IPS-NIHi11 (cell line): Measurements from ENCODE around the gene IMPDH2.
A peak's percentile ranks its signal among the peaks of the same experiment; 100 is the strongest.

ENCODE experiments used
- DNase-seq: peaks from one replicate; pipeline ENCODE4 v3.0.0; 2012; ENCODE audit warnings: mixed read lengths, low spot score

Gene IMPDH2

DNA sequence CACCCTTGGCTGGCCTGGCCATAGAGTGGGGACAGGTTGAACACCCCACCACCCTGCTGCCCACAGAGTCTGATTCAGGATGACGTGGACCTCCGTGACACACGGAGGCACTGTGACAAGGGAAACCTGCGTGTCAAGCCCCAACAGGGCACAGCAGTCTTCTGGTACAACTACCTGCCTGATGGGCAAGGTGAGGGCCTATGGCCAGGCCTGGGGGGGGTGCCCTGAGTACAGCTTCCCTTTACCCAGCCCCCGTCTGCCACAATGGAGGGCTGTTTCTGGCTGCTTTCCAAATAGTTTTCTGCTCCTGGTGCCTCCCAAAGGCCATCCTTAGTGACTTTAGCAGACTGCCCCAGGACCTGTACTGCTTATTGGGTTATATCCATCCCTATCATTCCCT, 23.2 kb downstream of the IMPDH2 start:
- no peak for DNase-seq

DNA sequence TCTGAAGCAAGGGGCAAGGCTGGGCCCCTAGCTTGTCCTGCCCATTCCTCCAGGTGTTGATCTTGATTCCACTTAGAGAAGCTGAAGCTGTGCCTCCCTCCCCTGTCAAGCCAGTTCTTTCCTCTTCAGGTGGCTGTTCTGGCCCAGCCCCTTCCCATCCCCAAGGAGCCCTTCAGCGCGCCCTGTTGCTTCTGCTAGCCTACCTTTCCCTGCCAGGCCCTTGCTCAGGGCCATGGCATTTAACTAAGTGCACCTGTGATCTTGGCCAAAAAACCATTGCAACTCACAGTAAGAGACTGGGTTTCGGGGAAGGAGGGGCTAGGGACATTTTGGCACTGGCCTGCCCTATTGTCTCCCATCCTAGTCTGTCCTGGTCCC, 23.9 kb downstream of the IMPDH2 start:
- DNase-seq: no peak

DNA sequence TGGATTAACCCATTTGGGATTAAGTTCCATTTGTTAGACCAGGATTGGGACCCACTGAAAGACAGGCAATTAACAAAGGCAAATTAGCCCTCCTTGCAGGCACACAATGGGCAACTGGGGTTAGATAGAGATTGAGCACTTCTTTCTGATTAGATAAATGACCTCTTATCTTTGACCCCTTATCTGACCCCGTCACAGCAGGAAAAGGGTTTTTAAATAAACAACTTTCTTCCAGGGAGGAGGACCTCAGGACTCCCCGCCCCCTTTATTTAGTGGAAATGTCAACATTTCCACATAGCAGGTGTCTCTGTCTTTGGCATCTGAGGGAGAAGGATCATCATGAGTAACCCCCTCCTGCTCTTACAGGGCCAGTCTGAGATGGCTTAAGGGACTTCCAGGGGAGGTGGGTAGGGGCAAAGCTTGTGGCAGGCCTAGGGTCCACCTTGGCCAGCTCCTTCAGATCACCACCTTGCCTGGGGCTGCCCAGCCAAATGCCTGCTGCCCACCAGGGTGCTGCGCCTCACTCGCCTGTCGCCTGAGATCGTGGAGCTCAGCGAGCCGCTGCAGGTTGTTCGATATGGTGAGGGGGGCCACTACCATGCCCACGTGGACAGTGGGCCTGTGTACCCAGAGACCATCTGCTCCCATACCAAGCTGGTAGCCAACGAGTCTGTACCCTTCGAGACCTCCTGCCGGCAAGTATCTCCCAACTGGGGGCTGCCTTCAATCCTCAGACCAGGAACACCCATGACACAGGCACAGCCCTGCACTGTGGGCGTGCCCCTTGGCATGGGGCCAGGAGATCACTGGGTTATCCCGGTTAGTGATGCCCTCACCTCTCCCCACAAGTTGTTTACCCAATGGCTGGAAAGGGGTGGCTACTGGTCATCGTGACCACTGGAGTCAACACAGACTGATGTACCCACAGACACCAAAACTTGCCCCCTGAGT, 24.6 kb downstream of the IMPDH2 start:
- DNase-seq: no peak

DNA sequence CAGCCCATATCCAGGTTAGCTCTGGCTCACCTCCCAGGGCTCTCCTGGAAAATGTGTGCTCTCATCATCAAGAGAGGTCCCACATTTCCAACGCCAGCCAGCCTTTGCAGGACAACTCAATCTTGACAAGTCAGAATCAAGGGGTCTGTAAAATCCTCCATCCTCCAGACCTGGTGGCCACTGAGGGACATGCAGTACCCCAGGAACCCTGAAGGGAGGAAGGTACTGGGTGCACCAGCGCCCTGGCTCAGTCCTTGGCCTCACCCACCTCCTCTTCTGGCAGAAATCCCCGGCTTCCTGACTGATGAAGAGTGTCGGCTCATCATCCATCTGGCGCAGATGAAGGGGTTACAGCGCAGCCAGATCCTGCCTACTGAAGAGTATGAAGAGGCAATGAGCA, 28.0 kb downstream of the IMPDH2 start:
- no peak for DNase-seq

DNA sequence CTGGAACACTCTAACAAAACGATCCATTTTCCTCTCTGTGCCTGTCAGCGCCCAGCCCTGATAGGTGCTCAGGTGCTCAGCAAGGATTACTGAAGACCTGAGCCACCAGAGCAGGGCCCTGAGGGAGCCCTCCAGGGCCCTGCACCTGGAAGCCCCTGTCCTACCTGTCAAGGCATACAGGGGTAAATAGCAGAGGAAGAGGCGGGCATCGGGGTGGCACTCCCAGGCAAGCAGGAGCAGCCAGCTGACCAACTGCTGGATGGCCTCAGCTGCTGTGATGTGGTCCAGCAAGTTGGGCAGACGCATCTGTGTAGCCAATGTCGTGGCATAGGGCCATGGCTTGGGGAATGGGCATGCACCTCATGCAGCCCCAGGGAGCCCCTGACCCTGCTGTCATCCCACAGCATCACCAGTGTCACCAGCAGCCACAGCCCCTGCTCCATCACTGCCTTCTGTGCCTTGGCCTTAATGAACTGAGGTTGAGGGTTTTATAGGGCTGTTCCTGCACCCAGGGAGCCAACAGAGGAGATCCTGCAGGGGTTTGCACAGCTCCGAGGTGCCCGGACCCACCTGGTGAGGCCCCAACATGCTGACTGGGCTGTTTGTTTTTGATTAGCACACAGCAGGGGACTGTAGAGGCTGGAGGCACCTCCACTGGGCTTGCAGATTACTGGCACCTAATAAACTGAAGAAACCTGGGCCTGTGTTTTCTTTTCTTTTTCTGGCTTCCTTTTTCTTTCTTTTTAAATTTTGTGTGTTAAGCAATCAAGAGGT, 29.9 kb downstream of the IMPDH2 start:
- DNase-seq: no peak

DNA sequence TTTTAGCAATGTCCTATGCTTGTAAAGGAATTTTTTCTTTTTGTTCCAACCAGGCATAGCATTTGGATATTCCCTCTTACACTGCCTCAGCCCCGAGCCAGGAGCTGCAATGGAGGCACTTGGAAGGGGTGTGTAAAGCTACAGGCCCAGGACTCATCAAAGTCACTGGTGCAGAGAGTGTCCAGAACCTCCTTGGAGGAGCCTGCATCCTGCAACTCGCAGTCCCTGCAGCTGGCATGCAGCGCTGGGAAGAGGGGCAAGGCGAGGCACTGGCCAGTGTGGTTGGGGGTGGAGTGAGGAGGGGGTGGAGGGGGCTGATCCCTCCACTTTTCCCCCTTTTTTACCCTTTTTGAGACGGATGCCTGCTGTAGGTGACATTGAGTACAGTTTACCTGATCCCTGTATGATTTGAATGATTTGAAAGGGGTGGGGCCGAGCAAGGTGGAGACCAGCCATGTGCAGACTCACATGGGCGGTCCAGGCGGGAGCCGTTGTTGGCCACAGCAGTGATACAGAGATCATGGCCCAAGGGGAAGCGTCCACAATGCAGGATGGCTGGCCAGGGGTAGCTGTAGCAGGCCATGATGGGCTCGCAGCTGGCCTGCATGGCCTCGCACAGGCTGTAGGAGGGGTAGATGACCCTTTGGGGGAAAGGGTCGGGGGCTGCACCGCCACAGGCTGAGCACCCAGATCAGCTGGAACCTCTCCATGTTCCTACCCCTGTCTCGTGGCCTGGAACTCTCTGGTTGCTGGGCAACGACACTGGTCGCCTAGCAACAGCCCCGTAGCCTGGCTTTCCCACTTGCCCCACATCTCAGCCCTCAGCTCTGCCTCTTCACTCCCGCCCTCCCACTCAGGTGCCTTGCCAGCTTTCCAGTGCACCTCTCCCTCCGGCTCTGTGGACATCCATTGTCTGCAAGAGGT, 31.2 kb downstream of the IMPDH2 start:
- DNase-seq: peak; percentile 45

DNA sequence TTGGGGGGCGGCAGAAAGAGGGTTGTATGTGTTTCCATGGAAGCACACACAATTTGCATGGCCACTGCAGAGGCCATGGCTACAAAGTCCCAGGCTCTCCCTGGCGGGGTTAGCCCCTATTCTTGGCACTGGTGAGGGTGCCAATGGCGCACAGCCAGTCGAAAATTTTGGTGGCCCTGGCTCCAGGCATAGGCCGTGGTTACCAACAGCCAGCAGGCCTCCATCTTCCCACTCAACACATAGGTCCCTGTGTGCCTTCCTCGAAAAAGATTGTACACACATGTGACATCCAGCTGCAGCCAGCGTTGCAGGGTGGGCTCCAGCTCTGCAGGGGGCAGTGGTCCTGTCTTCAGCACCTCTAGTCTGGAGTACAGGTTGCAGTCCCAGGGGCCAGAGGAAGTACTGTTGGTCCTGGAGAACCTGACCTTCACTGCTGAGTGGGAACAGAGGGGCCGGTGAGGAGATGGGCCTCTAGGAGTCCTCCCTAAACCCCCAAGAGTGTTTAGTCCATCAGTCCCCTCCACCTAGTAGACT, 32.0 kb downstream of the IMPDH2 start:
- DNase-seq: no peak

DNA sequence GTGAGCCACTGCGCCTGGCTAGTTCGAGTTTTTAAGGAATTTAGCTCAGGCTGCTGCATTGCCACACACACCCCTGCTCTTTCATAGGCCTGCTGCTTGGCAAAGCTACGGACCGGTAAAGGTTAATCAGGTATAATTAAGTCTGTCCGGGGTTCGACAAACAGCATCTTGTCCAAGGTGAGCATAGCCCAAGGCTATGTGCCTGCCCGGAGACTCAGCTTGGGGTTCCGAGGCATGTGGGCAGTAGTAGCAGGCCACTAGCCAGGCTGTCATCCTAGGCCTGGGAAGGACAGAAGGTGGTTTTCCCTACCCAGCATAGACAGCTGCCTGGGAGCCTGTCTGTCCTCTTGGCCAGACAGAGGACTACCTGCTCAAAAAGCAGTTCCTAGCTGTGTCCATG, 32.6 kb downstream of the IMPDH2 start:
- no peak for DNase-seq

DNA sequence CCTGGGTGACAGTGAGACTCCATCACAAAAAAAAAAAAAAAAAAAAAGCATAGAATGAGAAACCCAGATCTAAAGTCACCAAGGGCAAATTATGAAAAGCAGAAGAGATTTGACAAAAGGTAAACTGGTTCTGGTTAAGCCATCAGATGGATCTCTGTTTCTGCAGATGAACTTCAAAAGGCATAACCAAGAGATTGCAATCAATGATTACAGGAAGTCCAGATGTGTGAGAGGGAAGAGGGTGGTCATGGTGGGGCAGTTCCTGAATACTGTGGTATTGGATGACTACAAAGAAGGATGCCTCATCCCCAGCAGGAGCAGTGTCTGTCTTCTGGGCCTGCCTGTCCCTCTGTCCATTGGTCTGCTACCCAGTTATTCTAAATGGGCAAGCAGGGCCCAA, 35.4 kb downstream of the IMPDH2 start:
- DNase-seq: no peak

DNA sequence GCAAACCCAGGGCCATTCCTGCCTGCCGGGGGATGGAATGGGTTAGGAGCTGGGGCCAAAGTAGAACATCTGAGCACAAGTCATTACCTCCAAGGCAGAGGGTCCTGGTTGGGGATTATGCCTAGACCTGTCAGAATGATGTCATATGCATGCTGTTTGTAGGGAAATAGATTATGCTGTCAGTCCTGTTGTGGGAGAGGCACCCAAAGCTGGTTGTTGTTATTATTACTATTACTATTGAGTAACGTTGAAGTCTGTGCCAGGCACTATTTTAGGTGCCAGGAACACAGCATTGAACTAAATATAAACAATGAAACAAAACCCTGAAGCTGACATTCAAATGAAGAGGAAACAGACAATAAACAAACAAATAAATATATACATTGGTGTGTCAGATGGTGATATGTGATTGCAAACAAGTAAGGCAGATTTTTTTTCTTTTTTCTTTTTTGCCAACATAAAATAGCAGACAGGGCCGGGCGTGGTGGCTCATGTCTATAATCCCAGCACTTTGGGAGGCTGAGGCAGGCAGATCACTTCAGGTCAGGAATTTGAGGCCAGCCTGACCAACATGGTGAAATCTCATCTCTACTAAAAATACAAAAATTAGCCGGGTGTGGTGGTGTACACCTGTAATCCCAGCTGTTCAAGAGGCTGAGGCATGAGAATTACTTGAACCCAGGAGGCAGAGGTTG, 37.2 kb downstream of the IMPDH2 start:
- no peak for DNase-seq

DNA sequence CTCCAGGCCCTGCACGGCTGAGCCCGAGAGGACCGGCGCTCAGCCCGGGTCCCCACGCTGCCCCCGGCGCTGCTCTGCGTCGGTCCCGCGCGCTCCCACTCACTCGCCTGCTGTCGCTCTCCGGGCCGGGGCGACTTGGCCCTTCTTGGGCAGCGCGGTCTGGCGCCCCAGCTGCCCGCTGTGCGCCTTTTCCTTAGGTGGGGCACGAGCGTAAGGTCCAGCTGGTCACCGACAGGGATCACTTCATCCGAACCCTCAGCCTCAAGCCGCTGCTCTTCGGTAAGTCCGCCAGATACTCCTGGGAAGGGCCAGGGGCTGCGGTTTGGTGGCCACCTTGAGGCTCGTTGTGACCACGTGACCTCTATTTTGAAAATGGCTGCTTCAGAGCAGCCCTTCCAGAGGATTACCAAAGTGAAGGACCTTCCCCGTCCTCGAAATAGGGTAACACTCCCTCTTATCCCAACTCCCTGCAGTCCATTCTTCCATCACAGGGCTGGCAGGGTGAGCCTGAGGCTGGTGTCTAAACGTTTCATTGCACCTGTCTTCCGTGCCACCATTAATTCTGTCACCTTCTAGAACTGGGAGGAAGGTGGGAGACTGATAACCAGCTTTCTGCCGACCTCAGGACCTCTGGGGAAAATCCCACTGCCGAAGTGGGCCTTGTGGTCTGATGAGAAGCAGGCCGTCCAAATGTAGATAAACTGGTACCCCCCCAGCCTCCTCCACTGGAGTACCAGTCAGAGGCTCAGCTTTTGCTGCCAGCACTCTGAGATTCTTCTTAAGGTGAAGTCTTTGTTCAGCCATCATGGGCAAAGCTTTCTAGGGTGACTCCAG, 38.3 kb downstream of the IMPDH2 start:
- DNase-seq: peak; percentile 61

DNA sequence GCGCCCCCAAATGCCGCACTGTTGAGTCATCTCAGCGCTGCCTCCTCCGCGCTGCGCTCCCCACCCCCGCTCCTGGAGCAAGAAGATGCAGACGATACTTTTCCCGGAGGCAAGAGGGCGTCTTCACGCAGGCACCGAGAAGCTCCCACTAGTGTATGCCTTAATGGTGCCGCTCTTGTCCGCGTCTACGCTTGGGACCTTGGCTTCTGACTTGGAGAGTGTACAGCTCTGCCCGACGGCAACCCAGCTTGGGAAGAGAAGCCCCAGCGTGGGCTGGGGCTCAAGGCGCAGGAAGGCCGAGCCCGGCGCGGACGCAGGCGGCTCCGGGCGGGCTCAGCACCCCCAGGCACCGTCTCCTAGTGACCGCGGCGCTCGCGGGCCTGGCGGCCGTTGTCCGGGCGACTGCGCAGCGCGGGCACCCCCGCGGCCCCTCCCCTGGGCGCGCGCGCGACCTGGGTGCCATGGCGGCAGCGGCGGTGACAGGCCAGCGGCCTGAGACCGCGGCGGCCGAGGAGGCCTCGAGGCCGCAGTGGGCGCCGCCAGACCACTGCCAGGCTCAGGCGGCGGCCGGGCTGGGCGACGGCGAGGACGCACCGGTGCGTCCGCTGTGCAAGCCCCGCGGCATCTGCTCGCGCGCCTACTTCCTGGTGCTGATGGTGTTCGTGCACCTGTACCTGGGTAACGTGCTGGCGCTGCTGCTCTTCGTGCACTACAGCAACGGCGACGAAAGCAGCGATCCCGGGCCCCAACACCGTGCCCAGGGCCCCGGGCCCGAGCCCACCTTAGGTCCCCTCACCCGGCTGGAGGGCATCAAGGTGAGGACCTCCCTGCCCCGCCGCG, 39.2 kb downstream of the IMPDH2 start, which contains the start of gene P4HTM:
Gene P4HTM (plus strand): TSS at position 446 of the 840 bp plus-strand sequence. CDS start 16 bp downstream, at position 462.
- peak; percentile 82 for DNase-seq

DNA sequence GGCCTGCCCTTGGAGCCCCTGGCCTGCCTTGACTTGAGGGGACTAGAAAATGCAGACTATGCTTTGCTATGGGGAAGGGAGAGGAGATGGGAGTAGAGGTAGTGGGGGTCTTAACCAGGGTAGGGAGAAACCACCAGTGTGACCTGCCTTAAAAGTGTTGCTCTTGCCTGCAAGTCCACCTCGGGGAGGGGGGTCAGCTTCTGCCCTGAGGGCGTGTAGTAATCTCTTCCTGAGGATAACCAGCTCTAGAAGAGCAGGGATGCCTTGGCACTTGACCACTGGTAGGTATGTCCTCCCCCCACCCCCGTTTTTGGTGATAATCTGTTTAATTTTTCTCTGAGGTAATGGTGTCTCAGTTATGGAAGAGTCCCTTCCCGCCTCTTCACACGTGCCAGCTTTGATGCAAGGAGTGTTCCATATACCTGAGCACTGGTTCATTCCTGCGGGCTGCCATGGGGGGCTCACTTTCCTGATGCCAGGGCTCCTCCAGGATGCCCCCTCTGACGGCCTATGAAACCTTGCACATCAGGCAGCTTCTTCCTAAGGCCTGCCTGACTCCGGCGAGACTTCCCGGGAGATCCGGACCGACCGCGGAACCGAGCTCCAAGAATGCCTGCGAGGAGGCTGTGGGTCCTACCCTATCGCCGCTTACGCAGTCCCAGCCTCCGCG, 39.9 kb downstream of the IMPDH2 start:
- DNase-seq: no peak

DNA sequence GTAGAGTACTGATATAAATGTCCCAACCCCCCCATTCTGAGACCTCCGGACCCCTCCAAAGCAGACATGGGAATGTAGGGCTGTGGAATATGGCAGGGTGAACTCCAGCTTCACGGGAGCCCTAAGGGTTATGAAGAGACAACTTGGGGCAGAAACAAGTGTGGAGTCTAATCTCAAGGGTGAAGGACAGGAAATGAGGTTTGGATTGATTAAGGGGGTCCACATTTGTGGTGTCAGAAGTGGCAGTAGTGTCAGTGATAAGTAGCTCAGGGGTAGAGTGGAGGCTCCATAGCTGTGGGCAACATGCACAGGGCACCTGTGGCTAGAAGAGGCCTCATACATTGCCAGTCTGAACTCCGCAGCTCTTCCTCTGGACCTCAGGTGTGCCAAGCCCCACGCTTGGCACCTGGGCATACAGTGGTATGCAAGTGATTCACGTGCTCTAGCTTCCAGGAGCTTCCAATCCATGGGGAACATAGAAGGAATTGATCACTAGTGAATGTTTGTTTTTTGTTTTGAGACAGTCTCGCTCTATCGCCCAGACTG, 43.3 kb downstream of the IMPDH2 start:
- DNase-seq: no peak

DNA sequence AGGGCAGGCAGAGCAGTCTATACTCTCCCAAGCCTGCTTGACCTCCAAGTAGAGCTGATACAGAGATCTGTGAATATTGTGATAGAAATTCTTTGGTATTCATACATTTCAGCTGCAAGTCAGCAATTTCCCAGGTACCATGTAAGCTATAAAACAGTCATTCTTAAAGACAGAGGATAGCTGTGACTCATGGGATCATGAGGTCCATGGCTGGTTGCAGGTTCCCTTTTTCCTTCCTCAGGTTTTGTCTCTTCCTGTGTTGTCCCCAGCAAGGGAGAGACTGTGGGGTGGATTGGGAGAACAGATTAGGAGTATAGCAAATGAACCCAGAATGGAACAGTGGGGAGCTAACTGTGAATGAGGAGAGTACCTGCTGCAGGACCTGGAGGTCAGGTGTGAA, 44.5 kb downstream of the IMPDH2 start:
- no peak for DNase-seq

DNA sequence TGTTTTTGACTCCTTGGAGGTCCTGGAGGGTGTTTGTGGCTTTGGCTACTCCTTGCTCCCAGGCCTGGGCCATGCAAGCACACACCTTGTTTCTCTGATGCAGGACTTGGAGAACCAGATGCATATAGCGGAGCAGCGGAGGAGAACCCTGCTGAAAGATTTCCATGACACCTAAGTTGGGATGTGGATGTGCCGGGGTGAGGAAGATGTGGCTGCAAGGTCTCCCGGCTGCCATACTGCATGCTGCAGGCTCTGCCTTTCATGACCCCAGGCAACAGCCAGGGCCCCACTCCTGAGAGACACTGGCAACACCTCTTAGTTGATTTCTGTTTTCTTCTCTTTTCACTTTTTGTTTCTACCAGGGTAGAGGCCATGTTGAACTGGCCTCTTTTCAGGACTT, 46.1 kb downstream of the IMPDH2 start:
- DNase-seq: no peak

DNA sequence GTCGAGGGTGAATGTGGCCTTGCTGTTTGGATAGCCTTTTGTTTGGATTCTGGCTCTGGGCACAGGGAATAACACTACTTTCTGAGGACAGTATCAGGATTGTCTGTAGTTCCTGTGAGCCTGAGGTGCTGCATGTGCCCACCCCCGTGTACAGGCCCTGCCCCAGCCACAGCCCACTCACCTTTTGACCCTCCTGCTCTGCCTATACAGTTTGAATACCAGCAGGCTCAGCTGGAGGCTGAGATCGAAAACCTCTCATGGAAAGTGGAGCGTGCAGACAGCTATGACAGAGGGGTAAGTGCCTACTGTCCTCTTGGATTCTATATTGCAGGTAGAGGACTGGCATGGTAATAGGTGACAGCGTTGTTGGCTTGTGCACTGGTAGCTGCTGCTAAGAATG, 46.5 kb downstream of the IMPDH2 start:
- no peak for DNase-seq

DNA sequence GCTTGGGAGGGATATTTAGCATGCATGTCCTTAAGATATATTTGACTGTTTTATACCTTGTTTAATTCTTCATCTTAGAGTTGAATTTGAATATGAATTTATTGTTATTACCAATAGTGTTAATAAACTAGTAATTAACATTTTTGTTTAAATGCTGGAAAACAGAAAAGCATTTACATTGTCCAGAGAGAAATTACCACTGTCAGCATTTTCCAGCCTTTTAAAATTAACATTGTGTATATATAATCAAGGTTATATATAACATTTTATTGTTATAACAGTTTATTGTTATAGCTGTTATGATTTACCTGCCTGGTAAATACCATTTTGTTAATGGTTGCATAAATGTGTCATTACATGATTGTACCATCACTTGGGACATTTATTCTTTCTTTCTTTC, 47.2 kb downstream of the IMPDH2 start:
- DNase-seq: no peak
